ENCODE measurements around the gene KCNQ1OT1.

DNA sequence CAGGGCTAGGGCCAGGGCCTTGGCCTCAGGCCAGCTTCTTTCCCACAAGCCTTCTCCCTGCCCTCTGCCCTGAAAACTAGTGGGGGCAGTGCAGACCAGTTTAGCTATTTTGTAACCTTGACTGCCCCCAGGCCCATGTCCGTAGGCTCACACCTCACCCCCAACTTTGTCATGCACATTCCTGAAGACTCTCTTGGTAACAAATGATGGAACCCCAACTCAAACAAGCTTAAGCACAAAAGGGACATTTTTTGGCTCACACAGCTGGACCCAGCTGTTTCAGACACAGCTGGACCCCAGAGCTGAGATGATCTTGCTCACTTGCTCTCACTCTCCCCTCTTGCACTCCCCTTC lies 46.6 kb downstream of the KCNQ1OT1 start:
- TF ChIP-seq, protein P1, sequence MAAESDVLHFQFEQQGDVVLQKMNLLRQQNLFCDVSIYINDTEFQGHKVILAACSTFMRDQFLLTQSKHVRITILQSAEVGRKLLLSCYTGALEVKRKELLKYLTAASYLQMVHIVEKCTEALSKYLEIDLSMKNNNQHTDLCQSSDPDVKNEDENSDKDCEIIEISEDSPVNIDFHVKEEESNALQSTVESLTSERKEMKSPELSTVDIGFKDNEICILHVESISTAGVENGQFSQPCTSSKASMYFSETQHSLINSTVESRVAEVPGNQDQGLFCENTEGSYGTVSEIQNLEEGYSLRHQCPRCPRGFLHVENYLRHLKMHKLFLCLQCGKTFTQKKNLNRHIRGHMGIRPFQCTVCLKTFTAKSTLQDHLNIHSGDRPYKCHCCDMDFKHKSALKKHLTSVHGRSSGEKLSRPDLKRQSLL (tag by site-specific recombination; IDR thresholded peaks at IDR 0.05), result no peak
- no peak for TF ChIP-seq ZNF202 (tag by site-specific recombination; IDR thresholded peaks at IDR 0.05; ENCODE audit: borderline replicate concordance)
- TF ChIP-seq TCF7L2 (IDR thresholded peaks at IDR 0.05; ENCODE audit: borderline replicate concordance, low read depth, low read length), result no peak
- TF ChIP-seq, protein P2, sequence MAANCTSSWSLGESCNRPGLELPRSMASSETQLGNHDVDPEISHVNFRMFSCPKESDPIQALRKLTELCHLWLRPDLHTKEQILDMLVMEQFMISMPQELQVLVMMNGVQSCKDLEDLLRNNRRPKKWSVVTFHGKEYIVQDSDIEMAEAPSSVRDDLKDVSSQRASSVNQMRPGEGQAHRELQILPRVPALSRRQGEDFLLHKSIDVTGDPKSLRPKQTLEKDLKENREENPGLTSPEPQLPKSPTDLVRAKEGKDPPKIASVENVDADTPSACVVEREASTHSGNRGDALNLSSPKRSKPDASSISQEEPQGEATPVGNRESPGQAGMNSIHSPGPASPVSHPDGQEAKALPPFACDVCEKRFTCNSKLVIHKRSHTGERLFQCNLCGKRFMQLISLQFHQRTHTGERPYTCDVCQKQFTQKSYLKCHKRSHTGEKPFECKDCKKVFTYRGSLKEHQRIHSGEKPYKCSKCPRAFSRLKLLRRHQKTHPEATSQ (tag by site-specific recombination; IDR thresholded peaks at IDR 0.05), result no peak
- TF ChIP-seq, protein P3, sequence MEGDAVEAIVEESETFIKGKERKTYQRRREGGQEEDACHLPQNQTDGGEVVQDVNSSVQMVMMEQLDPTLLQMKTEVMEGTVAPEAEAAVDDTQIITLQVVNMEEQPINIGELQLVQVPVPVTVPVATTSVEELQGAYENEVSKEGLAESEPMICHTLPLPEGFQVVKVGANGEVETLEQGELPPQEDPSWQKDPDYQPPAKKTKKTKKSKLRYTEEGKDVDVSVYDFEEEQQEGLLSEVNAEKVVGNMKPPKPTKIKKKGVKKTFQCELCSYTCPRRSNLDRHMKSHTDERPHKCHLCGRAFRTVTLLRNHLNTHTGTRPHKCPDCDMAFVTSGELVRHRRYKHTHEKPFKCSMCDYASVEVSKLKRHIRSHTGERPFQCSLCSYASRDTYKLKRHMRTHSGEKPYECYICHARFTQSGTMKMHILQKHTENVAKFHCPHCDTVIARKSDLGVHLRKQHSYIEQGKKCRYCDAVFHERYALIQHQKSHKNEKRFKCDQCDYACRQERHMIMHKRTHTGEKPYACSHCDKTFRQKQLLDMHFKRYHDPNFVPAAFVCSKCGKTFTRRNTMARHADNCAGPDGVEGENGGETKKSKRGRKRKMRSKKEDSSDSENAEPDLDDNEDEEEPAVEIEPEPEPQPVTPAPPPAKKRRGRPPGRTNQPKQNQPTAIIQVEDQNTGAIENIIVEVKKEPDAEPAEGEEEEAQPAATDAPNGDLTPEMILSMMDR (tag by site-specific recombination; IDR thresholded peaks at IDR 0.05), result no peak
- TF ChIP-seq EGR2 (tag by site-specific recombination; IDR thresholded peaks at IDR 0.05; ENCODE audit: low read depth), result no peak
- no peak for TF ChIP-seq ZNF23 (tag by site-specific recombination; IDR thresholded peaks at IDR 0.05; ENCODE audit: borderline replicate concordance)

Measured in HEK293 (cell line).